ENCODE results near the gene CORO7.
A peak's percentile ranks its signal among the peaks of the same experiment; 100 is the strongest.

The CORO7 gene

DNA sequence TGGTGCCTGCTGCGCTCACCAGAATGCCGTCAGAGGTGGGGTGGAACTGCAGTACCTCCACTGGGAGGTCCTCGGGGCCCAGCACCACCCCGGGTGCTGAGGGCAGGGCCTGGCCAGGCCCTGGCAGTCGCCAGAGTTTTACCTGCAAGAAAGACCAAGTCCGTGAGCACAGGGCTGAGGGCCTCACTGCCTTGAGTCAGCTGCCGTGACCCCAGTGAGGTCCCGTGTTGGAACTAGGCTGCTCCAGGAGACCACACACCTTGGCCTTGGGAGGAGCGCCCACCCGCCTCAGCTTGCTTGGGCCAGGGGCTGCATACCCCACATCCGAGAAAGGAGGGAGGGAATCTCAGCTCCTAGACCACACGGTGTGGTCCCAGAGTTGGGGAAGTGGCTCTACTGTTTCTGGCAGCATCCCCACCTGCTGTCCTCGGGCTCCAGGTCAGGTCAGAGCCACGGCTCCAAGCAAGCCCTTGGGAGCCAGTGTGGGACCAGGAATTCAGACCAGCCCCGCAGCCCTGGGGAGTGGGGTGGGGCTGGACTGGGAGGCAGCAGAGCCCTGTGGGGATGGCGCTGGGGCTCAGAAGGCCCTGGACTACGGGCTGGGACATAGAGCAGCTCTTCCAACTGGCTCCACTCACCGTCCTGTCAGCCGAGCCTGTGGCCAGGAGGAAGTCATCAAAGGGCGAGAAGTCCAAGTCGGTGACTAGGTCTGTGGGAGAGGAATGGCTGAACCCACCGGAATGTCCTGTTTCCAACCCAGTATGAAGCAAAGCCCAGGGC lies 8.7 kb downstream of the CORO7 start:
- Histone ChIP-seq H3K36me3 (peaks cover 96 to 100% (median 100%) of the 10 kb centered on the region in 11 experiments), H3K4me1 (peaks cover 0 to 30% (median 12%) of the 10 kb centered on the region in 10 experiments; a peak in 9 of 20 replicates), H3K27me3 (no peaks in the 10 kb centered on the region), H3K4me3 (no peak overlapping the region), H3K9me3 (replicated peaks in 1 of 11) (no peaks in the 10 kb centered on the region), H3K27ac (no peak overlapping the region), H3K4me2 (no peak overlapping the region), H4K20me1 (peaks cover 82 to 100% (median 94%) of the 10 kb centered on the region in 11 experiments), H3K9ac (no peak overlapping the region; a peak in 1 of 22 replicates)
- TF ChIP-seq Cebpa-rat (IDR thresholded peaks at IDR 0.05), result no peak

DNA sequence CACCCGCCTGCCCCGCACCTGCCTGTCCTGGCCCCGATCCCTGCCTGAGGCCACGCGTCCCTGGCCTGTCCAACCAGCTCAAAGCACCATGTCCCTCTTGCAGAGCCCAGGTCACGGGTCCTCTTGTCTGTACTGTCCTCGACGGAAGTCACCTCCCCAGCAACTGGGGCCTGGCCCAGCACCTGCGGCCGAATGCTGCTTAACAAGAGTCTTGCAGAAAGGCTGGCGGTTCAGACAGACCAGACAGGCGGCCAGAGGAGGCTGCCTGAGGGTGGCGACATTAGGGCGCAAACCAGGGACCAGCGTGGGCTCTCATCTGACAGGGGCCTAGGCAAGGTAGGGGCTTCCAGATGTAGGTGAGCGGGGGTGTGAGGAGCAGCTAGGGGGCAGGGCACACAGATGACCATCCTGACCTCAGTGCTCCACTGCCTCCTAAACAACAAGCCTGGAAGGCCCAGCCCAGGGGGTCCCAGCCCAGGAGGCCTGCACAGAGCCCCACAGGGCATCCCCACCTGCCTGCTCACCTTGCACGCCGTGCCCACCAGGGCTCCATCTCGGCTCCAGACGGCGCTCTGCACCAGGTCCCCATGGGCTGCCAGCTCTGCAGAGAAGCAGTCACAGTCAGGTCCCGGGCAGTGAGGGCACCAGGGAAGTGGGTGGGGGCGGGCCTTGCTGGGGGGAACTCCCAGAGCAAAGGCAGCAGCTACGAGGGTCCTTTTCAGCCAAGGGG lies 11.3 kb downstream of the CORO7 start:
- peaks cover 0 to 21% (median 15%) of the 10 kb centered on the region in 10 experiments; a peak in 13 of 20 replicates for H3K4me1 ChIP-seq
- no peak overlapping the region for H3K9ac ChIP-seq
- H4K20me1 ChIP-seq, result peaks cover 70 to 100% (median 87%) of the 10 kb centered on the region in 11 experiments
- no peak overlapping the region for H3K4me2 ChIP-seq
- H3K27me3 ChIP-seq, result no peaks in the 10 kb centered on the region
- H3K36me3 ChIP-seq, result peaks cover 94 to 100% (median 99%) of the 10 kb centered on the region in 11 experiments
- H3K4me3 ChIP-seq, result no peak overlapping the region
- H3K27ac ChIP-seq, result no peak overlapping the region
- no peak for TF ChIP-seq Cebpa-rat (IDR thresholded peaks at IDR 0.05)
- H3K9me3 ChIP-seq (replicated peaks in 1 of 11), result no peaks in the 10 kb centered on the region

DNA sequence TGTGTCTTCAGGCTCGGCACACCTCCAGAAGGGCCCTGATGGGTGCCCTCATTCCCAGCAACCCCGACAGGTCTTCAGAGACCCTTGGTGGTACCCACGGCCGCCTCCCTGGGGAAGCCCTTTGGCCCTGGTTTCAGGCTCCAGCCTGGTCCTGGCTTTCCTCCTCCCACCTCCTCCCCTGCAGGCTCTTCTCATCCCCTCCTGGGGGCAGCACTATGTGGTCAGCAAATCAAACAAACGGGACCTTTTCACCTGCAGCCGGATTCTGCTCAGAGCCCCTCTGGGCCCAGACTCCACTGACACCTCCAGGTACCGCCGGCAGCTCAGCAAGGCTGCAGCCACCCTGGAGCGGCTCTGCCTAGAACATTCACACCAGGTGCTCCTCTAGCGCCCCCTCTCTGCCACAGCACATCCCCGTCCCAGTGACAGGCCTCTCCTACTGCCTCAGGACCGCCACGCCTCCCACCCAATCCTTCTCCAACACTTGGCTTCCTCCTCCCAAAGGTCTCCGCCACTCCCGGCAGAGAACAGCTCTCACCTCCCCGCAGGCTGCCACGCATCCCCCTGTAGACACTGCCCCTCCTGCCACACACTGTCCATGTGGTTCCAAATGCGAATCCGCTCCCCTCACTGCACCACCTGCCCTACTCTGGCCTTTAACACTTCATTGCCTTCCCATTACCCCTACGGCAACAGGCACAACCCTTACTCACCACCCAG lies 12.0 kb downstream of the CORO7 start:
- no peaks in the 10 kb centered on the region for H3K27me3 ChIP-seq
- H3K4me1 ChIP-seq, result peaks cover 0 to 28% (median 16%) of the 10 kb centered on the region in 10 experiments; a peak in 14 of 20 replicates
- no peak overlapping the region for H3K27ac ChIP-seq
- H3K9ac ChIP-seq, result no peak overlapping the region
- no peaks in the 10 kb centered on the region for H3K9me3 ChIP-seq (replicated peaks in 1 of 11)
- peaks cover 63 to 100% (median 87%) of the 10 kb centered on the region in 11 experiments for H4K20me1 ChIP-seq
- no peak overlapping the region for H3K4me2 ChIP-seq
- TF ChIP-seq Cebpa-rat (IDR thresholded peaks at IDR 0.05), result no peak
- H3K4me3 ChIP-seq, result no peak overlapping the region
- H3K36me3 ChIP-seq, result peaks cover 94 to 100% (median 98%) of the 10 kb centered on the region in 11 experiments

DNA sequence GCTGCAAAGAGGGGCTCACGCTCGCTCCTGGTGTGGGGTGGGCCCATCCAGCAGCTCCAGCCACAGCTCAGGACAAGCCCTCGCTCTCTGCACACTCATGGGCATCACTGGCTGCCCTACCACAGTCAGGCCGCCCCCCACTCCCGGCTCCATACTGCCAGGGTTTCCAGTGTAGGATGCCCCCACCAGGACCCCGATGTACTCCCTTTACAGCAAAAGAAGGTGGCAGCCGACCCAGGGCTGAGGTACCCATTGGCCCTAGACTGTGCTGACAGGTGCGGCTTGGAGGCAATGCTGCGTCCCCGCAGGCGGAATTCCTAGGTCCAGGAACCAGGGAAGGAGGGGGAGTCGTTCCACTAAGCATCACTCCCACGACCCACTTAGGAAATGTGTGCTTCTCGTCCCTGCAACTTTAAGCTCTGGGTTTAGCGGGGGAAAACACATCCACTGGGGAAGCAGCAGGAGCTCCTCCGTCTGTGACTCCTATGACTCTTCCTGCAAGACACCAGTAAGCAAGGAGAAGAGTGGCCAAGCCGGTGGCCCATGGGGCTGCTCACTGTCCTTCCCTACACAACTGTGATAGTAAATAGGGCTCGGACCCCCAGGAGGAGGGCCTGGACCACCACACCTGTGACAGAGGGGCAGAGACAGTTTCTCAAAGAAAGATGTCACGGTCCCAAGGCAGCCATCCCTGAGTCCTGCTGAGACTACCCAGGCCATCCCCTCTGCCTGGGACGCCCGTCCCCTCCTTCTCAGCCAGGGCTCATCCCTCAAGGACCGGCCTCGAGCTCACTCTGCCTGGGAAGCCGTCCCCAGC lies 13.1 kb downstream of the CORO7 start:
- Histone ChIP-seq H3K27ac (no peak overlapping the region), H3K4me1 (peaks cover 0 to 37% (median 14%) of the 10 kb centered on the region in 10 experiments; a peak in 14 of 20 replicates), H3K36me3 (peaks cover 91 to 100% (median 98%) of the 10 kb centered on the region in 11 experiments), H3K27me3 (no peaks in the 10 kb centered on the region), H3K9ac (no peak overlapping the region), H3K4me3 (no peak overlapping the region), H3K4me2 (no peak overlapping the region), H4K20me1 (peaks cover 56 to 100% (median 83%) of the 10 kb centered on the region in 11 experiments), H3K9me3 (replicated peaks in 1 of 11) (no peaks in the 10 kb centered on the region)
- TF ChIP-seq Cebpa-rat (IDR thresholded peaks at IDR 0.05), result no peak

DNA sequence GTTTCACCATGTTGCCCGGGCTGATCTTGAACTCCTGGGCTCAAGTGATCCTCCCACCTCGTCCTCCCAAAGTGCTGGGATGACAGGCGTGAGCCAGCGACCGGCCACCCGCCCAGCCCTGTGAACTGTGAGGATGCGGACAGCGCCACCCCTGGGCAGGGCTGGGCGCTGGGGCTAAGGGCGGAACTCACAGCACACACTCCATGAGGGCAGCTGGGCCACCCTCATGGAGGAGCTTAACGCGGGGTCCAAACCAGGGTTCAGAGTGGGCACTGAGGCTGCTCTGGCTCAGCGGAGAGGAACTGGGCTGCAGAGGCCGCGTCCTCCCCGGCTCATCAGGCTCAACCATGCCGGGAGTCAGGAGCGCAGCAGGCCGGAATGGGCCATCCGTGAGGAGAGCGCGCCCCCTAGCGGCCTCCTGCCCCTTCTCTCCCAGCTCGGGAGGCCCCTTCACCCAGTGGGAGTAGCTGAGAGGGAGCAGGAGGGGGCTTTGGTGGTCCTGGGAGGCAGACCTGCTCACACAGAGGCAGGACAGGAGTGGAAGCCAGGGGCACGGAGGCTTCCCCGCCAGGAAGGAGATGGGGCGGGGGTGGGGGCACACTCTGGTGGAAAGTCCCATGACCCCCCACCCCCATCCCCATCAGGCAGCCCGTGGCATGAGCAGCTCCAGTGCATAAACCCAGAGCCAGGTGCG lies 13.8 kb downstream of the CORO7 start:
- Histone ChIP-seq H3K4me1 (peaks cover 0 to 37% (median 11%) of the 10 kb centered on the region in 10 experiments; a peak in 12 of 20 replicates), H3K4me2 (no peak overlapping the region), H3K27me3 (no peaks in the 10 kb centered on the region), H3K36me3 (peaks cover 91 to 100% (median 98%) of the 10 kb centered on the region in 11 experiments), H4K20me1 (peaks cover 49 to 100% (median 76%) of the 10 kb centered on the region in 11 experiments), H3K9me3 (replicated peaks in 1 of 11) (no peaks in the 10 kb centered on the region), H3K27ac (no peak overlapping the region), H3K9ac (0 out of 22 replicates have a peak overlapping the region, but pooled peaks of 1 of the 11 experiments have one; percentile 15), H3K4me3 (no peak overlapping the region)
- no peak for TF ChIP-seq Cebpa-rat (IDR thresholded peaks at IDR 0.05)

DNA sequence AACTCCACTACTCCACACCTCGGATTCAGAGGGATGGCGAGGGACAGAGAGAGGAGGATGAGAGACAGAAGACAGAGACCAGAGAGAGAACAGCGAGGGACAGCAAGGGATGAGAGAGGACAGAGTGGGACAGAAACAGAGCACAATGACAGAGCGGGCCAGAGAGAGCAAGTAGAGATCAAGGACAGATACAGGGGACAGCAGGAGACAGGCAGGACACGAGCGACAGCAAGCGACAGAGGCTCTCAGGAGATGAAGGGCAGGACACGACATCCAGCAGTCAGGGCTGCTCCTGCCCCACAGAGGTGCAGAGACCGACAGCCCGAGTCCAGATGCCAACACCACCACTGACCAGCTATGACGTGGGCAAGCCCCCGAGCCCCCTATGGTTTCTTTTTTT lies 14.9 kb downstream of the CORO7 start:
- no peak for TF ChIP-seq Cebpa-rat (IDR thresholded peaks at IDR 0.05)
- Histone ChIP-seq H3K36me3 (peaks cover 89 to 100% (median 97%) of the 10 kb centered on the region in 11 experiments), H3K9me3 (replicated peaks in 1 of 11) (no peaks in the 10 kb centered on the region), H4K20me1 (peaks cover 45 to 100% (median 76%) of the 10 kb centered on the region in 11 experiments), H3K27me3 (no peaks in the 10 kb centered on the region), H3K4me2 (no peak overlapping the region), H3K4me1 (peaks cover 0 to 42% (median 12%) of the 10 kb centered on the region in 10 experiments; a peak in 12 of 20 replicates), H3K27ac (no peak overlapping the region), H3K4me3 (no peak overlapping the region), H3K9ac (peak overlapping the region in 4 of 11 experiments; percentile 18 to 44 (median 27); a peak in 6 of 22 replicates)

DNA sequence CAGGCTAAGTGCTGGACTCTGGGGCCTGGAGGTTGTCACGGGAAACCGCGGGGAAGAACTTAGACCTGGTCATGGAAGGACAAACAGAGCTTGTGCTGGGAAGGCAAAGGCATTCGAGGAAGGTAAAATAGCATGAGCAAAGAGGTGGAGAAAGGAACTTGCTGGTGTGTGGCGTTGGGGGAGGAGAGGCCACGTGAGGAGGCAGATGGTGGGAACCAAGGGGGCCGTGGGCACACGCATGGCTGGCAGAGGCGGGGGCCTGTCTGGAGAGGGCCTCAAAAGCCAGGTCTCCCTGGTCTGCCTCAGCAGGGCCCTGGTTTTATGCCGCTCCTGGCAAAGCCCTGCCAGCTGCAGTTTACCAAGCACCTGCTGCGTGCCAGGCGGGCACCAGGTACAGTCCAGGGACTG lies 15.3 kb downstream of the CORO7 start:
- H3K9ac ChIP-seq, result peak overlapping the region in 4 of 11 experiments; percentile 18 to 44 (median 27); a peak in 5 of 22 replicates
- H4K20me1 ChIP-seq, result peaks cover 45 to 100% (median 76%) of the 10 kb centered on the region in 11 experiments
- no peak overlapping the region for H3K4me3 ChIP-seq
- TF ChIP-seq Cebpa-rat (IDR thresholded peaks at IDR 0.05), result no peak
- peaks cover 85 to 100% (median 97%) of the 10 kb centered on the region in 11 experiments for H3K36me3 ChIP-seq
- no peak overlapping the region for H3K27ac ChIP-seq
- H3K4me2 ChIP-seq, result no peak overlapping the region
- H3K4me1 ChIP-seq, result peaks cover 0 to 45% (median 14%) of the 10 kb centered on the region in 10 experiments; a peak in 15 of 20 replicates
- H3K9me3 ChIP-seq (replicated peaks in 1 of 11), result no peaks in the 10 kb centered on the region
- no peaks in the 10 kb centered on the region for H3K27me3 ChIP-seq

Data from BLaER1 treated with 17β-estradiol and CSF1 and Interleukin-3, amounts not matched to agents 10 nM and 100 nM (cell line).